ENCODE data around the gene MMP12. TPM values are rescaled to one million over a fixed set of nuclear protein-coding genes. Genes with fewer than 3 reads are reported as not detected.

MMP12 gene
- total RNA-seq, 1 experiment from 2014 or later, result not detected

GRCh38 chr11:102883141-102883540, 8.4 kb upstream of the MMP12 start:
- Histone ChIP-seq H2BK5ac (ENCODE audit: insufficient read length, low read length) (no peak overlapping the region), H3K23me2 (ENCODE audit: insufficient read length, low read depth, low read length, poor library complexity, severe bottlenecking) (no peaks in the 10 kb centered on the region), H2AFZ (ENCODE audit: low read length) (no peak overlapping the region), H3K79me2 (ENCODE audit: insufficient read depth, low read length) (no peaks in the 10 kb centered on the region), H3K9me3 (ENCODE audit: control insufficient read depth, low read depth, low read length) (no peaks in the 10 kb centered on the region), H3K27ac (ENCODE audit: insufficient read length, low read depth, low read length) (no peak overlapping the region), H3K4me2 (ENCODE audit: insufficient read depth, insufficient read length, low read length) (no peak overlapping the region), H4K5ac (ENCODE audit: insufficient read length, low read depth, low read length) (no peak overlapping the region), H2BK120ac (ENCODE audit: low read depth, low read length, poor library complexity, severe bottlenecking) (no peak overlapping the region), H3K9ac (ENCODE audit: extremely low read depth, insufficient read length, low read length) (no peak overlapping the region), H3T11ph (ENCODE audit: low read length) (no peak overlapping the region), H2AK5ac (ENCODE audit: insufficient read length, low read length) (no peak overlapping the region), H2BK20ac (ENCODE audit: low read depth, low read length, poor library complexity, severe bottlenecking) (no peak overlapping the region), H3K18ac (ENCODE audit: insufficient read length, low read depth, low read length) (no peak overlapping the region), H4K8ac (replicated peaks; ENCODE audit: insufficient read length, low read depth, low read length) (no peak overlapping the region), H3K79me1 (ENCODE audit: insufficient read depth, low read depth, low read length, poor library complexity, severe bottlenecking) (no peaks in the 10 kb centered on the region), H3K56ac (ENCODE audit: insufficient read length, low read depth, low read length) (no peak overlapping the region), H3K14ac (ENCODE audit: insufficient read depth, low read length) (no peak overlapping the region), H3K4ac (ENCODE audit: low read depth, low read length) (no peak overlapping the region), H4K20me1 (ENCODE audit: control insufficient read depth, insufficient read depth, insufficient read length) (no peaks in the 10 kb centered on the region), H2BK12ac (ENCODE audit: insufficient read length, low read depth, low read length) (no peak overlapping the region), H2BK15ac (ENCODE audit: low read depth, low read length) (no peak overlapping the region), H3K23ac (ENCODE audit: insufficient read length, low read depth, low read length) (no peak overlapping the region), H3K4me1 (ENCODE audit: insufficient read depth, low read length) (no peaks in the 10 kb centered on the region), H3K27me3 (ENCODE audit: insufficient read depth, low read length) (no peaks in the 10 kb centered on the region), H4K91ac (ENCODE audit: insufficient read length, low read depth, low read length) (no peak overlapping the region)
- TF ChIP-seq CTCF (conservative IDR thresholded peaks at IDR 0.05), result no peak
- Mint-ChIP-seq H3K36me3 (ENCODE audit: insufficient read depth in 1 of 3, low read depth in 3 of 3) (no peaks in the 10 kb centered on the region), H3K9me3 (no peaks in the 10 kb centered on the region), H3K27me3 (ENCODE audit: low read depth) (no peaks in the 10 kb centered on the region), H3K27ac (no peak overlapping the region), H3K4me1 (no peaks in the 10 kb centered on the region), H3K4me3 (no peak overlapping the region)
- WGBS (ENCODE audit: extremely low coverage, insufficient read length, low lambda C conversion rate), result no CpG with 5 or more reads among the region's 3 CpGs
- no peak for DNase-seq
